AG04450 (cell line): ENCODE results near the gene STRBP. TPM values are rescaled to one million over a fixed set of nuclear protein-coding genes. Genes with fewer than 3 reads are reported as not detected.
A peak's percentile ranks its signal among the peaks of the same experiment; 100 is the strongest.

Experiments
- CTCF ChIA-PET: fragments of 300-600, 350-600 bp; formaldehyde crosslinking; extraction: SDS; loops from one replicate; lab custom pipeline; 2022; ENCODE audit warnings: antibody characterized with exemption, inconsistent platforms; lab: Charles Lee
- POLR2A ChIA-PET: fragments of 350-600 bp; formaldehyde crosslinking; extraction: SDS; loops from one replicate; lab custom pipeline; 2021; ENCODE audit warnings: antibody characterized with exemption, inconsistent platforms; lab: Yijun Ruan, JAX
- DNase-seq: peaks from one replicate; pipeline ENCODE4 v3.0.0-alpha.2; 2011; ENCODE audit warnings: low read depth, low spot score
- H3K27ac ChIP-seq: one replicate; pipeline ENCODE4 v1.5.1; 2012; ENCODE audit warnings: low read depth, low read length, control low read depth
- H3K27me3 ChIP-seq: one replicate; pipeline ENCODE4 v1.6.0; 2012; ENCODE audit warnings: low read length; ENCODE audit not compliant: control insufficient read depth, insufficient read depth
- H3K4me3 ChIP-seq: 2 replicates; pipeline ENCODE4 v1.5.1; 2011; ENCODE audit warnings: mild to moderate bottlenecking, low read depth, low read length, control low read depth
- H3K9me3 ChIP-seq: 2 replicates; pipeline ENCODE4 v1.5.1; 2012; ENCODE audit warnings: low read length; ENCODE audit not compliant: control insufficient read depth, insufficient read depth
- CTCF ChIP-seq: IDR thresholded peaks from 2 replicates; pipeline ENCODE4 v1.5.1; 2011; ENCODE audit warnings: low read depth, low read length, control low read depth, inconsistent platforms
- polyA plus RNA-seq: library from polyadenylated mRNA; depleted of rRNA; stranded (reverse); fragments of >200 nt; gene quantifications from 2 replicates; pipeline ENCODE4 v1.2.3, GENCODE V29; 2011

STRBP gene
- polyA plus RNA-seq, 1 experiment = 6.3 TPM

- H3K27me3 ChIP-seq = no peaks in the 10 kb centered on the region
- no peak overlapping the region for H3K4me3 ChIP-seq
- ChIA-PET CTCF (no interaction called here), POLR2A (no interaction called here)
- DNase-seq = no peak
- no peak for TF ChIP-seq CTCF
- H3K27ac ChIP-seq = no peak overlapping the region
- no peaks in the 10 kb centered on the region; the same call in 1 of the 2 replicates for H3K9me3 ChIP-seq
Observed at GRCh38 chr9:123107639-123108285, 160.6 kb downstream of the STRBP start.

GRCh38 chr9:123105490-123105889 is 162.9 kb downstream of the STRBP start:
- Histone ChIP-seq H3K9me3 (no peaks in the 10 kb centered on the region), H3K4me3 (no peak overlapping the region), H3K27me3 (no peaks in the 10 kb centered on the region), H3K27ac (no peak overlapping the region)
- ChIA-PET POLR2A (no interaction called here), CTCF (no interaction called here)
- no peak for DNase-seq
- no peak for TF ChIP-seq CTCF

- CTCF ChIA-PET = interaction anchor here (4.1 to 4.4 kb wide), 2 partner anchors 121 to 245 kb away, joined by 41 to 56 read pairs; no protein-coding TSS in a partner anchor
- Histone ChIP-seq H3K4me3 (no peak overlapping the region), H3K9me3 (no peaks in the 10 kb centered on the region), H3K27ac (no peak overlapping the region), H3K27me3 (no peaks in the 10 kb centered on the region)
- POLR2A ChIA-PET = no interaction called here
- DNase-seq = no peak
- TF ChIP-seq CTCF = no peak
Observed at GRCh38 chr9:123104807-123105206, 163.6 kb downstream of the STRBP start.

- ChIA-PET POLR2A (interaction anchor here (0.9 kb wide), 1 partner anchor 123 kb away, joined by 4 read pairs; no protein-coding TSS in a partner anchor), CTCF (interaction anchor here (0.6 to 4.4 kb wide), 12 partner anchors 10 to 255 kb away, joined by 3 to 56 read pairs (median 3); no protein-coding TSS in a partner anchor)
- no peaks in the 10 kb centered on the region for H3K9me3 ChIP-seq
- DNase-seq = peak; percentile 1
- H3K4me3 ChIP-seq = no peak overlapping the region
- peak; percentile 51 for TF ChIP-seq CTCF
- no peaks in the 10 kb centered on the region for H3K27me3 ChIP-seq
- no peak overlapping the region for H3K27ac ChIP-seq
Observed at GRCh38 chr9:123102375-123103113, 165.8 kb downstream of the STRBP start.

- Histone ChIP-seq H3K27ac (no peak overlapping the region), H3K27me3 (no peaks in the 10 kb centered on the region), H3K9me3 (no peaks in the 10 kb centered on the region), H3K4me3 (no peak overlapping the region)
- ChIA-PET CTCF (interaction anchor here (0.6 kb wide), 1 partner anchor 250 kb away, joined by 3 read pairs; no protein-coding TSS in a partner anchor), POLR2A (no interaction called here)
- no peak for TF ChIP-seq CTCF
- no peak for DNase-seq
Observed at GRCh38 chr9:123099548-123099947, 168.8 kb downstream of the STRBP start.
